HG02610 (cell line): Measurements from ENCODE around the gene MAP1LC3A.
A peak's percentile ranks its signal among the peaks of the same experiment; 100 is the strongest.

Source experiments
- ATAC-seq: cut with Tn5 transposase; IDR thresholded peaks from one replicate; pipeline ENCODE4 v1.9.1; 2021; ENCODE audit warnings: mild to moderate bottlenecking, moderate library complexity; ENCODE audit not compliant: unreplicated experiment

Gene MAP1LC3A

GRCh38 chr20:34574426-34574825 lies 15.9 kb downstream of the MAP1LC3A start:
- ATAC-seq: no peak

DNA sequence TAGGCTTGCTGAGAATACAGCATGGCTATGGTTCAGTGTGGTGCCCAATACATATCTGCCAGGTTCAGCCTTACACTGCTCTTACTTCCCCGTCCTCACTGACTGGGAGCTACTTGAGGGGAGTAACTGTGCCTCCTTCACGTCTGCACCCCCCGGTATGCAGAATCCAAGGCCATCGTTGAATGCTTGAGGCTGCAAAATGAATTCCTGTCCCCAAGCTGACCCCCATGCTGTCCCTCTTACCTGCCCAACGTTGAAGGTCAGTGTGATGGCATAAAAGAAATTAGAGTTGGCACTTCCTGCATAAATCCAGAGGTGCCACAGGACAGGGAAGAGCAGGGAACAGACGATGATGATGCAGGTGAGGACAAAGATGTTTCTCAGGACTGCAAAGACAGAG lies 16.3 kb downstream of the MAP1LC3A start:
- no peak for ATAC-seq

DNA sequence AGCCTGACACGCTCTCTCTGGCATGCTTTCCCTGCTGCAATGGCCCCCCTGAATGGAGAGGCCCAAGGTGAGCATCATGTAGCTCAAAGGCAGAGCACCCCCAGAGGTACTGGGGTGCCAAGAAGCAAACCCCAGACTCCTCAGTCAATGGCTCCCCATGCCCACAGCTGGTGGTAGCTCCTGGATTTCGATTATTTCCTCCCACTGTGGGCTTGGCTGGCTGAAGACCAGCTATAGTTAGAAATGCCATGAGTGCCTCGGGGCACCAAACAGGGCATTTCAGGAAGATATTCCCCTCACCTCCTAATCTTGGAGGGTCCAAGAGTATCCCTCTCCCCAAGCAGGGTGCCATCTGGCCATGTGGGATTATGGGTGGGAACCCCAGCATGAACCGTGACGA lies 16.8 kb downstream of the MAP1LC3A start:
- ATAC-seq: no peak

DNA sequence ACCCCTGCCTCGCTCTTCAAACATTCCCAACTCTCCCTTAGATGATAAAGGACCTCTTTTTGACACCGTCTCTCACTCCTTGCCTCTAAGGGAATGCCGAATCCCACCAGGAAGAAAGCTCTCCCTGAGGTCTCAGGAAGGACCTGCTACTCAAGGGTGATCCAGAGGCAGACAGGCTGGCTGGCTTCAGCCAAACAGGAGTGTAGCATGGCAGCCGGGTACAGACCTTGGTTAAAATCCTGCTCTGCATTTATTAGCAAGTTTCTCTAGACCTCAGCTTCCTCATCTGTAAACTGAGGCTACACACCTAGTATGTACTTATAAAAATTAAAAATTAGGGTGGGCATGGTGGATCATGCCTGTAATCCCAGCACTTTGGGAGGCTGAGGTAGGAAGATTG lies 17.2 kb downstream of the MAP1LC3A start:
- ATAC-seq: no peak

GRCh38 chr20:34577061-34577460 lies 18.5 kb downstream of the MAP1LC3A start:
- no peak for ATAC-seq

GRCh38 chr20:34578025-34578424 lies 19.5 kb downstream of the MAP1LC3A start:
- ATAC-seq: no peak

DNA sequence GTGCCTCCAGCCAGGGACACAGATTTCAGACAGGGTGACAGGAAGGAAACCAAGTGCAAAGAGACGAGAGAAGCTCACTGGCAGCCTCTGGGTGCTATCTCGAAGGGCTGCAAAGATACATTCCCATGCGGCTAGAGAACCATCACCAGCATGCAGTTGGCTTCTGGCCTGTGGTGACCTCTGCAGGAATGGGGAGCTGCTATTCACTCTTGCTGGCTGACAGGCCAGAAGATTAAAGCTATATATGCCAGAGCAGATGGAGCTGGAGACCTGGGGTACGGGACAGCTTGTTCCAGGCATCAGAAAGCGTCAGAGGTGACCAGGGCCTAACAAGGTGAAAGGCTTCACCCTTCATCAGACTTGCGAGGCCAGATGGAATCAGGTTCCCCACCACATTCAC lies 20.0 kb downstream of the MAP1LC3A start:
- ATAC-seq: no peak

GRCh38 chr20:34579191-34579978 lies 20.9 kb downstream of the MAP1LC3A start:
- no peak for ATAC-seq

DNA sequence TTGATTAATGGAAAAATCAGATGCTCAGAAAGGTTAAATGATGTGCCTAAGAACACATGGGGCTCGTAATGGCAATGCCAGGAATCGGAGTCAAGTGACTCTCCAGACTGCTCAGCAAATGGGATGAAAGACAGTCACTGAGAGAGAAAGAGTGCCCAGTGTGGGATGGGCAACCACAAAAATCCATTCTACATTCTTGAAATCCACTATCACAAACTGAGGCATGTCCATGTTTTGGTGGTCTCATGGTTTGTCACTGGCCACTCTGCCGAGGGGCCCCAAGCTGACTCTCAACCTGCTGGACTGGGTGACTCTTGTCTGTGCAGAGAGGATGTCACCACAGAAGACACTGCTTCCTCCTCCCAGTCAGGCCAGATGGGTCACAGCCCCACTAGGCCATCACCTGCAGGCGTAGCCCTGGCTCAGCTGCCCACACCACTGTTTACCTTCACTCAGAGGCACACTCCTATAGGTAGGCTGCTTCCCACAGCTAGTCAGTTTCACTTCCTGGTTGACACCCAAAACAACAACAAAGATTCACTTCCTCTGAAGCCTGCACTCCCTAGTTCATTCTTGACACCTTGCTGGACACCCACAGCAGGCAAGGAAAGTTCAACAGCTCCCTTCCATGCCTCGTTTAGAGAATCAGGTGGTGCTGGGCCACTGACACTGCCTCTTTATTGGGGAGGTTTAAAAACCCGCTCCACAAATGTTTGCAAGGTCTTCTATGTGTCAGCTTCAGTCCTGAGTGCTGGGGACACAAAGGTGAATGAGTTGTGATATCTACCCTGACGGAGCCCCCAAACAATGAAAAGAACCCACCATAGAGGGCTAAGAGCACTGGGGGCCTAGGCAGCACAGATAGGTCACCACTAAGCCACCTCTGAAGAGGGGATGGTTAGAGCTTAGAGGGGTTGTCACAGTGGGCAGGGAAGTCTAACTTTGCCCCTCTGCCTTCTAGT lies 21.7 kb downstream of the MAP1LC3A start:
- ATAC-seq: no peak

GRCh38 chr20:34581341-34582184 lies 23.0 kb downstream of the MAP1LC3A start:
- peak; percentile 74 for ATAC-seq

- ATAC-seq: no peak
These were observed 23.7 kb downstream of the MAP1LC3A start for GRCh38 chr20:34582221-34582620.

DNA sequence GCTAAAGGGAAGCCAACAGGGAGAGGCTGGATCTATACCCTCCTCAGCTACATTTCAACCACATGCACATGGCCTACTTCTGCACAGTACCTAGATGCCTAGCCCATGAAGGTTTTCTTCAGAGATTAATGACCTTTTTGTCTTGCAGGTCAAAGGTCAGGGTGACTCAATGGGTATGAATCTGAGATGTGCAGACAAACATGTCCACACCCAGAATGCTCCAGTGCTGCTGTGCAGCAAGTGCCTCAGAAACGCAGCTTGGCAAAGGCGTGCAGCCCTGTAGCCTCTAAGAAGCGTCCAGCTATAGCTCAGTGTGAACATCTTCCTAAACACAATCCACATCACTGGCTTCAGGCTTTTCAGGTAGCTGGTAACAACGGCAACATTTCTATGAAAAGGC lies 24.4 kb downstream of the MAP1LC3A start:
- ATAC-seq: no peak

GRCh38 chr20:34583544-34583943 lies 25.0 kb downstream of the MAP1LC3A start:
- ATAC-seq: no peak

DNA sequence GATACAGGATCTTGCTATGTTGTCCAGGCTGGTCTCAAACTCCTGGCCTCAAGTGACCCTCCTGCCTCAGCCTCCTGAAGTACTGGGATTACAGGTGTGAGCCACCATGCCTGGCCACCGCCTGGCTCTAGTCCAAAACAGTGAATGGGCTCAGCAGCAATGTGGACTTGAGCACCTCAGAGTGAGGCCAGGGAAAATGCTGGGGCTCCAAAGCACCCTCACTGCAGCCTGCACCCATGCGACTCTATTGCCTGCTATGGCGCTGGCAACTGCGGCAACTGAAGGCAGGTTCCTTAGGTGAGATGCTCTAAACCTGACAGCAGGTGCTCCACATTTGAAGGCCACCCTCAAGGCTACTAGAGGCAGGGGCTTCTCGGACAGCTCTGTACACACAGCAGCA lies 26.5 kb downstream of the MAP1LC3A start:
- no peak for ATAC-seq

GRCh38 chr20:34586488-34587163 lies 28.1 kb downstream of the MAP1LC3A start:
- ATAC-seq: no peak

DNA sequence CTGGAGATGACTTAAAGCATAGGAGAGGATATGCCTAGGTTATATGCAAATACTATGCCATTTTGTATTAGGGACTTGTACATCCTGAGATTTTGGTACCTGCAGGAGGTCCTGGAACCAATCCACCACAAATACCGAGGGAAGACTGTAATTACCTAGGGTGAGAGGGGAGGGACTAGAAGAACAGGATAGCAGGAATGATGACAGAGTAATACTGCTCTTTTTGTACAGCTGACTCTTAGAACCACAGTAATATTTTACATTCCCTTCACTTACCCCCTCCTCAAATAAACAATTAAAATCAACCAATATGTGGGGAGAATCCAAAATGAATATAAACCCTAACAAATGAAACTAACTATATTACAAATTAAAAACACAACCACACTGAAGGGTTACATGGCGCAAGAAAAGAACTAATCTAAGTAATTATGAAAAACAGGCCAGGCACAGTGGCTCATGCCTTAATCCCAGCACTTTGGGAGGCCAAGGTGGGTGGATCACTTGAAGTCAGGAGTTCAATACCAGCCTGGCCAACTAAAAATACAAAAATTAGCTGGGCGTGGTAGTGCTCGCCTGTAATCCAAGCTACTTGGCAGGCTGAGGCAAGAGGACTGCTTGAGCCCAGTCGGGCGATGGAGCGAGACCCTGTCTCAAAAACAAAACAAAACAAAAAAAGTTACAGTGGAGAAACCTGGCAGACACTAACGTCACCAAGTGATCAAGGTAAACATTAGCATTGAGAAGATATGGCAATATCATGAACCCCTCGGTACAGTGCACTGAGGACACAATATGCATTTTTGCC lies 37.1 kb downstream of the MAP1LC3A start:
- no peak for ATAC-seq

DNA sequence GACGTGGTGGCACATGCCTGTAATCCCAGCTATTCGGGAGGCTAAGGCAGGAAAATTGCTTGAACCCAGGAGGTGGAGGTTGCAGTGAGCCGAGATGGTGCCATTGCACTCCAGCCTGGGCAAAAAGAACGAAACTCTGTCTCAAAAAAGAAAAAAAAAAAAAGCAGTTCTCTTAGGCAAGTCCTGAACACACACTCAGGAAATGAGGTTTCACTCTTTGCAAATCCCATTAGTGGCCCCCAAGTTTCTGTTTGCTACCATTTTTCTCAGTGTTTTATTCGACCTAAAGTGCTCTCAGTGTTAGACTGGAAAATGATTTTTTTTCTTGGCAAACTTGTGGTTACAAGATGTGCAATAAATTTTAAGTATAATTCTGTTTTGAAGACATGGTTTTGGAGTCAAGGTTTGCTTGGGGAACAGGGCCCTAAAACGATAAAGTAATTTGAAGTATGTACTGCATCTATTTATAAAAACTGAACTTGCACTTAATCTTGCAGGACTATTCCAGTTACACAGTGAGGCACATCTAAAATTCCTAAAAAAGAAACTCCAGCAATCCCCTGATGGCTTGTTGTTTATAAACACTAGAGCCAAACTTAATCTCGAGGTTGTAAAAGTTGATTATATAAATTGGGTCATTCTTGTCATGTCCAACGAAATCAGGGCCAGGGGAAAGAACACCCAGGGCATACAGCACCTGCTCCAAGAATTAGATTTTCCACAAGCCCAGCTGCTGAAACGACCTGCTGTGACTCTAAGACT lies 42.6 kb downstream of the MAP1LC3A start:
- no peak for ATAC-seq

- no peak for ATAC-seq
These were observed 46.7 kb downstream of the MAP1LC3A start for GRCh38 chr20:34604980-34605788.
